CD4-positive, alpha-beta T cell treated with Interleukin-6 at 100 ng/mL for 8 hours (primary cell): Measurements from ENCODE around the gene PPIB.

ENCODE experiments used
- DNase-seq: peaks from one replicate; pipeline ENCODE4 v3.0.0-alpha.2; 2020; ENCODE audit warnings: mixed read lengths, low spot score

The PPIB gene

GRCh38 chr15:64162869-64163658 is at the start of gene PPIB:
Gene PPIB, minus strand, starts transcription at chr15:64163022. Its CDS starts 36 bp downstream, at chr15:64162986.
- peak; percentile 97 for DNase-seq

- DNase-seq: no peak
These were observed 48.9 kb upstream of the PPIB start for GRCh38 chr15:64211696-64212095.

DNA sequence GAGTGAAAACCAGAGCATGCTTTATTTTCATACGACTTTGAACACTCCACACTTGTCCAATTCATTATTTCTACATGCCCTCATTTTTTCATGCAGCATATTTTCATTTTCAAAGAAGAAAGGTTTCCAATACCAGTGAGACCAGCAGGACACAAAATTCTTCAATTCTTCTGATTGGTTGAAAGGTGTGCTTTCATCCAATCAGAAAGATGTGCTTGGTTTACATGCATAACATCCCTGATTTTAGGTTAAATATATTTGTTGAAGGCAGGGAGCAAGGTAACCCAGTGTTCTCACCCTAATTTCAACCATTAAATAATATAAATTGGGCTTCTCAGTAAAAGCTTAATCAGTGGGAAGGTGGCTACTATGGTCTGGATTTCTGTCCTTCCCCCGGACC is 47.5 kb upstream of the PPIB start:
- no peak for DNase-seq

GRCh38 chr15:64209680-64210334 is 47.0 kb upstream of the PPIB start:
- no peak for DNase-seq

- DNase-seq: no peak
These were observed 42.4 kb upstream of the PPIB start for GRCh38 chr15:64205202-64205601.

DNA sequence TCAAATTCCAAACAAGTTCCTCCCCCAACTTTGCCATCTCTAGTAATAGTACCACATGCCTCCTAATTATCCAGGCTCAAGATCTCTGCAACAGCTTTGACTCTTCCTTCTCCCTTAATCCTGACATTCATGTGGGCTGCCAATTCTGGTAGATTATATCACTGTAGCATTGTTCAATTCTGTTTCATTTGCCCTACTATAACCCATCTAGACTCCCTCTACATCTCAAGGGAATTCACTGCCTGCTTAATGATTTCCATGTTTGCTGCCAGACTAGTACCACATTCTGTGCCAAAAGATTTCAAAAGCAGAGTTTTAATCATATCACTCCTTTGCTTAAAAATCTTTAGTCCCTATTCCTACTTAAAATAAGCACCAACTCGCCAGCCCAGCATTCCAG is 34.6 kb upstream of the PPIB start:
- DNase-seq: no peak

DNA sequence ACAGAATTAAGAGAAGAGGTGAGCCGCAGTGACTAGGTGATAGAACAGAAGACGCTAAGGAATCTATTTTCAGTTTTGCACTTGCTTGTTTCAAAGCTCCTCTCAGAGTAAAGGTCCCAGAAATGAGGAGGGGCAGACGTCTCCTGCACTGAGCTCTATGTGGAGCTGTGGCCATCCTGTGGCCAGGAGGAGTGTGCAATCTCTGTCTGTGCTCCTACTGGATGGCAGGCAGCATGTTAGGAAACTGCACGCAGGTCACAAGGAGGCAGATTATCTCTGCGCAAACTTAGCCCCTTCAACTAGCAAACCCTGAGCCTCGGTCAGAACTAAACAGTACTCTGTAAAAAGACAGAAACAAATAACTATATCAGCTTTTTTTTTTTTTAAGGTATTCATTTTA is 31.1 kb upstream of the PPIB start:
- no peak for DNase-seq

GRCh38 chr15:64191971-64192830 is 29.4 kb upstream of the PPIB start:
- no peak for DNase-seq

- no peak for DNase-seq
These were observed 24.8 kb upstream of the PPIB start for GRCh38 chr15:64187396-64188191.

DNA sequence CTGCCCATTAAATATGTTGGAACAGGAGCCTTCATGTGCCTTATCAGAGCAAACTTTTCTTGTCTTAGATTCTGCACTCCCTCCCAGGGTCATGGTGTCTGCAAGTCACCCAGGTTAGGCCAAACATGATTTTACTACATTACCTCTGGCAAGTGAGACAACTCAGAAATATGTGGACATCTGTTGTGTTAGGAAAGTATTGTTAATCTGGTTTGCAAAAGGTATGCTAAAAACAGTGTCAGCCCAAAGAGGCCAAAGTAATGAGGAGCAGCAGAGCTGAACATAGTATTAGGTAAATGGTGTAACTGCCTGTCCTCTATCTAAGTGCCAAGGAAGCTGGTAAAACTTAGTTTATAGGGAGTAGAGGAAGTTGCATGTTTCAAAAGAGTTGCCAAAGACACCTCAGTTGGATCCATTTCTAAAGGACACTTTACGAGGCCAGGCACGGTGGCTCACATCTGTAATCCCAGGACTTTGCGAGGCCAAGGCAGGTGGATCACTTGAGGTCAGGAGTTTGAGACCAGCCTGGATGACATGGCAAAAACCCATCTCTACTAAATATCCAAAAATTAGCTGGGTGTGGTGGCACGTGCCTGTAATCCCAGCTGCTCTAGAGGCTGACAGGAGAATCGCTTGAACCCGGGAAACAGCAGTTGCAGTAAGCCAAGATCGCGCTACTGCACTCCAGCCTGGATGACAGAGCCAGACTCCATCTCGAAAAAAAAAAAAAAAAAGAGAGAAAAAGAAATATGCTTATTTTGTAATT is 22.5 kb upstream of the PPIB start:
- DNase-seq: no peak

GRCh38 chr15:64182859-64183370 is 20.1 kb upstream of the PPIB start:
- DNase-seq: no peak

GRCh38 chr15:64180235-64180824 is 17.5 kb upstream of the PPIB start:
- no peak for DNase-seq

GRCh38 chr15:64166102-64166890 is 3.5 kb upstream of the PPIB start:
- DNase-seq: no peak

- DNase-seq: no peak
These were observed 1.6 kb upstream of the PPIB start for GRCh38 chr15:64164436-64164835.

DNA sequence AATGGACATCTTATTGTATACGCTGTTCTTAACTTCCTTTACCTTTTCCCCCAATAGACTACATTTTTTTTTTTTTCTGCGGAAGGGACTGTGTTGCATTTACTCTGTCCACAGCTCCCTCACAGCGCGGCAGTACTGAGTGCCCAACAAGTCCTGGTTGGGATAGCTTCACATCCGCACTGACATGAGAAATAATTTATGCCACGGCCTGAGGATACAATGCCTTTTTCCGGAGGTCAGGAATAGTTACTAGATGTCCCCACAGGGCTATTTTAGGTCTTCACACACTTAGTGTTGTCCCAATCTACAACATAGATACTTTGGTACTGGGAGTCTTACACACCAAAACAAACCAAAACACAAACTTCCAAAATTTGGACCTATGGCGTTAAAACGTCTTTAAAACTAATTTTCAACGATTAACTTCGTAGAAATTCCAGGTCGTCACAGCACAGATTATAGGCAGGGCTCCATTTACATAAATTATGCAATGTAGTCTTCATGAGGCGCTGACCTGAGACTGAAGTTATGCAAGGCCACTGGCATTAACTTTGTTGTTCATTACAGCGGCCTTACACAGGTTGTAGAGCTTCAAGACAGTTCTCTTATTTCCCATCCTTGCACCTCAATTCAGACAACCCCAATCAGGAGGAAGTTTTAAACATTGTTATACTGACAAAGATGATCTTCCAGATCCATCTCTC is 989 bp upstream of the PPIB start:
- DNase-seq: no peak

DNA sequence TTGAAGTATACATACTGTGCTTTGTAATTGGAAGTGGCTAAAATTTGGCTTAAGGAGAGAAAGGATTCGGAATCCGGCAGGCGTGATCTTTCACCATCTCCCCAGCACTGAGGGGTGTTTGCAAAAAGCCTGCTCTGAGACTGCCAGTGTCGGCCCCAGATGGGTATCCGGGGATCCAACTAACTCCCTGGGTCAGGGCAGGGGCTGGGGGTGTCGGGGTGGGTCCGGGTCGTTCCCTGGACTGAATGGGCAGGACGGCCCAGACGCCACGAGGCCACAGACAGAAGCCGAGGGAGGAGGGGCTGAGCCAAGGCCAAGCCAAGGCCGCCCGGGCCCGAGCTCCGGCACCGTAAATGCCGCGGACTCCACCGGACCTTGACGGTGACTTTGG is 349 bp downstream of the PPIB start:
- no peak for DNase-seq

- DNase-seq: no peak
These were observed 939 bp downstream of the PPIB start for GRCh38 chr15:64161688-64162477.
